Measurements from ENCODE around the gene CACNG7.
"Not testable (repeated sequence)": the region's sequence is repeated elsewhere in the genome, so short reads cannot be mapped to it uniquely, and the experiment has no call there.

Gene CACNG7, protein sequence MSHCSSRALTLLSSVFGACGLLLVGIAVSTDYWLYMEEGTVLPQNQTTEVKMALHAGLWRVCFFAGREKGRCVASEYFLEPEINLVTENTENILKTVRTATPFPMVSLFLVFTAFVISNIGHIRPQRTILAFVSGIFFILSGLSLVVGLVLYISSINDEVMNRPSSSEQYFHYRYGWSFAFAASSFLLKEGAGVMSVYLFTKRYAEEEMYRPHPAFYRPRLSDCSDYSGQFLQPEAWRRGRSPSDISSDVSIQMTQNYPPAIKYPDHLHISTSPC

DNA sequence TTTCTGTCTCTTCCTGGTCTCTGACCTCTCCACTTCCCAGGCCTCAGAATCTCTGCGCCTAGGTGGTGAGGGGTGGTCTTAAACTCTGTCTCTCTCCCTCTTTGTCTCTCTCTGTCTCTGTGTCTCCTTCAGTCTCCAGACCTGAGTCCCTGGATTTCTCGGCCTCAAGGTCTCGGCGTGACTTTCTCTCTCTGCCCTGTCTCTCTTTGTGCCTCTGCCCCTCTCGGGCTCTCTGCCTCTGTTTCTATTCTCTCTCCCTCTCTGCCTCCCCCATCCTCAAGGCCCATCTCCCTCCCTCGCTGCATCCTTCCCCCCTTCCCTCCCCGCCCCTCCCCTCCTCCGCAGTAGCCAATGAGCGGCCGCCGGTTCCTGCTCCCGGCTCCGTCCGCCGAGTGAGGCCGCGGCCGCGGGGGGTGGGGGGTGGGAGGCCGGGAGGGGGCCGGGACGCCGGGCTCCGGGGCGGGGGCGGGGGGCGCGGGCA is at the start of gene CACNG7:
Gene CACNG7, plus strand, starts transcription at position 344 of the 481 bp plus-strand sequence. CDS start 3,554 bp downstream, outside the sequence.
- no peak for DNase-seq (ENCODE audit: low read depth)

DNA sequence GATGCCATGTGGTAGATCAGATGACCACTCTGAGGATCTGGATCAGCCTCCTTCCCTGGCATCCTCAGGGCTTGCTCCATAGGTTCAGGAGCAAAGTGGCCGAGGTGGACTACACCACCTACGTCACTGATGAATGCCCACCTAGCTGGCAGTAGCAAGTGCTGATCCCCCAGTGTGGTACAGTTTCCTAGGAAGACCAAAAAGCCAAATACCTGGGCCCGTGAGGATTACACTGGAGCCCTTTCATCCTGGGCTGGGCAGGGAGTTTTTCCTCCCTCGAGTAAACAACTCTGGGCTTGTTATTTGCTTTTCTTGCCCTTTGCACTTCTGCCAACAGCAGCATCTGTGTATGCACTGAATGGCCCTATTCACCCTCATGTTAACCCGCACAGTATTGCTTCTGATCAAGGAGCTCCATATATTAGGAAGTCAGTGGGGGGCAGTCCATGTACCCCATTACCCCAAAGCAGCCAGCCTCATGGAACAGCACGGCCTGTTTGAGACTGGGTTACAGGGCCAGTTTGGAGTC is 44.7 kb upstream of the CACNG7 start:
- no peak for DNase-seq (ENCODE audit: low read depth)

DNA sequence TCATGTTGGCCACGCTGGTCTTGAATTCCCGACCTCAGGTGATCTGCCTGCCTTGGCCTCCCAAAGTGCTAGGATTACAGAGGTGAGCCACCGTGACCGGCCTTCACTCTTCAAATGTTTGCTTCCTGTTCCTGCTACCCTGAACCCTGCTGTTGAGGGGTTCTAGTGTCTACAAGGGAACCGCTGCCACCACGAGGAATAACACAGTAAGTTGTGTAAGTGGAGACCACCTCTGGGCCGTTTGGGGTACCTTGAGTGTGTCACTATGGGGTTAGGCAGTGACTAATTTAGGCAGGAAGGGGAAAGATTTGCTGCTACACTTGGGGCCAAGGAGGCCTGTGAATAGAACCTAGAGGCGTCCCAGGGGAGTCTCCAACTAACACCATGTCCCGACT is 43.6 kb upstream of the CACNG7 start:
- no peak for DNase-seq (ENCODE audit: low read depth)

DNA sequence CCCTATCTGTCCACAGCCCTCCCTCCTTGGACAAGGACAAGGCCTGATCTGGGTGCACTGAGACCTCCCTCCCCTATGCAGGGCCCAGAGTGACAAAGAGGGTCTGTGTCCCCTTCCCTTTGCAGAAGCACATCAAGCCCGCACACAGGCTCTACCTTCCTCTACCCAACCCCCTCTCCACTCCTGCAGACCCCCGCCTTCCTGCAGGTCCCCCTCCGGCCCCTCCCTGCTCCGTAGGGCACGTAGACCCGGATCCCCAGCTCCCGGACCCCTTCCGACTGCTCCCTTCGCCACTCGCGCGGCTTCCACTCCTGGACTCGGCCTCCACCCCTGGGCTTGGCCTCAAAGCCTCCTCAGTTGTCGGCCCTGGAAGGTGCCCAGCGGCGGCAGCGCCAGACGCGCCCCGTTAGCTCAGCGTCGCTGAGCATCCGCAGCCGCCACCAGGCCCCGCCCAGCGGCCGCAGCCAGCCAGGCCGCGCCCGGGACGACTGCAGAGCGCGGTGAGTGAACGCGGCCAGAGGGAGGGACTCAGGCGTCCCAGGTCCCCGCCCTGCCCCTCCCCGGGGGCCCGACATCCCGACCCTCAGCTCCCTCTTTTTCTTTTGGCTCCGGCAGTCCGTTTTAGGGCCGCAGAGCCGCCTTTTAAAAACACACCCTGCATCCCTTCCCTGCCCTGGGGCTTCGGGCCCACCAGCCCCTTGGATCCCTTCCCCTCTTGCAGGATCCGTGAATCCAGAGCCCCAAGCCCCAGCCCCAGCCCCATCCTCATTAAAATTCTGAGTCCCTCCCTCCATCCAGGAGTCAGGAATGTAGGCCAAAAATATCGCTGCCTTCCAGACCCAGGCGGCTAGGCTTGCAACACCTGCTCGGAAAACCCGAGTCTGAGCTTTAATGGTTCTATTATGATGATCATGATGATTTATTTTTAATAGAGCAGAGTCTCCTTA is 42.9 kb upstream of the CACNG7 start:
- DNase-seq (ENCODE audit: low read depth), result no peak

DNA sequence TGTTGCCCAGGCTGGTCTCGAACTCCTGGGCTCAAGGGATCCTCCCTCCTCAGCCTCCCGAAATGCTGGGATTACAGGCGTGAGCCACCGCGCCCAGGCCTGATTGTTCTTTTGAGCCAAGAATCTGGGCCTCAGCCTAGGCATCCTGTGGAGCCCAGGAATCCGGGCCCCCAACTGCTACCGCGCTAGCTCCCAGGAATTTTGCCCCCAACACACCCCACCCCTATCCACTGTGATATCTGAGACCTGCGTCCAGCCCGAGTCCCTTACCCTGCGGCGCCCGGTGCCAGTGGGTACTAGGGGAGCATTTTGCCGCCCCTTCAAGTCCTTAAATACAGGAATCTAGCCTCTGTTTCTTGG is 42.2 kb upstream of the CACNG7 start:
- no peak for DNase-seq (ENCODE audit: low read depth)

DNA sequence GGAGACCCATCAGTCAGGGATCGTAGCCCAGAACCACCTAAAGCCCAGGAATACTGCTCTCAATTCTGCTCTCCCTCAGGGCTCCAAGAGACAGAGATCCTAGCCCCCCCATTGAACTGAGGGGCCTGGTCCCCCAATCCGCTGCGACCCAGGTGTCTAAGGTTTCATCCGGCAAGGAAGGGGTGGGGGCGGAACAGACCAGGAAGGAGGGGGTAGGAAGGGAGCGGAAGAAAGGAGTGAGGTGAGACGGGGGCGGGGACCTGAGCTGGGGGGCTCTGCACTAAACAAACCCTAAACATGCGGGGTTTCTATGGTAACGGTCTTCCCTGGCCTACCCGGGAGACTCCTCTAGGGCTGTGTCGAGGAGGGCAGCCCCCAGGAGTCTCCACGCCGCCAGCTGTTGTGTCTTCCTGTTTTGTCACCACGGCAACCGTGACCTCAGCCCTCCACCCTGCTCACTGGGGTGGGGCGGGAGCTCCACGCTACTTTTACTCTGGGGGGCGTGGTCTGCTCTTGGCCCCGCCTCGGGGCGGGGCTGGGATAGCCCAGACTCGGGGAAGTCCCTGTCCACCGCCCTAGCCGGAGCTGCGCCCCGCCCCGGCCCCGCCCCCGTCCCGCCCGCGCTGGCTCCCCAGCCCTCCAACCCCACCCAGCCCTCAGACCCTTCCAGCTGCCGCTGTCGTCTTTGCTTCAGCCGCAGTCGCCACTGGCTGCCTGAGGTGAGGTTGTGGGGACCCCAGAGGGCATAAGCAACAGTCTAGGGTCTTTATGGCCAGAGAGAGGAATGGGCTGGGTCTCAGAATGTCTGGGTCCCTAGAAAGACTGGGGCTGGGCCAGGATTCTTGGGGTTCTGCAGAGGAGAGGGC is 41.6 kb upstream of the CACNG7 start, which contains the start of gene MYADM:
Gene MYADM, plus strand, starts transcription at position 659 of the 866 bp plus-strand sequence. CDS start 5,647 bp downstream, outside the sequence.
- DNase-seq (ENCODE audit: low read depth), result peak; percentile 95

DNA sequence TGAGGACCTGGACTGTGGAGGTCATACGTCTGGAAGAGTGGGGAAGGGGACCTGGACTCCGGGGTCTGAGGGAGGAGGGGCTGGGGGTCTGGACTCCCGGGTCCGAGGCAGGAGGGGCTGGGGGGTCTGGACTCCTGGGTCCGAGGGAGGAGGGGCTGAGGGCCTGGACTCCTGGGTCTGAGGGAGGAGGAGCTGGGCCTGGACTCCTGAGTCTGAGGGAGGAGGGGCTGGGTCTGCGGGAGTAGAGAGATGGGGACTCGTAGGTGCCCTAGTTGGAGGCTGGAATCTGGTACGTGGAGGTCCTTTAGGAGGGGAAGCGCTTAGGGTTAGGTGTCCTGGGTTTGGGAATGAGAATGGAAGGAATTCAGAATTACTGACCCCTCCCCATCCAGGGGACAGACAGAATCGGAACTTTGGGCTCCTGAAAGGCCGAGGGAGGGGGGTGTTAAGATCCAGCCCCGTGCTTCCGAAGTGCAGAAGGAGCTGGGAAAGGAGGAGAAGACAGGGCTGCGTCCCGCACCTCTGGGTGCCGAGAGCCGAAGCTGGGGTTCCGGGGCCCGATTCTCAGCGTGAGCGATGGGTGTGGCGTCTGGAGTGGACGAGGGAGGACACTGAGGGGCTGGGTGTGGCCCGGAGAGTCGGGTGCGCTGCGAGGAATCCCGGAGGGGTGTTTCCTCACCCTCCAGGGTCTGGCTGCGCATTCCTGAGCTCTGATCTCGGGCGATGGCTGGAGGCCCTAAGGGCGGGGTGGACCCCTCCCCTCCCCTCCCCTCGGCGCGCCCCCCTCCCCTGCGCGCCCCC is 40.8 kb upstream of the CACNG7 start:
- no peak for DNase-seq (ENCODE audit: low read depth)

DNA sequence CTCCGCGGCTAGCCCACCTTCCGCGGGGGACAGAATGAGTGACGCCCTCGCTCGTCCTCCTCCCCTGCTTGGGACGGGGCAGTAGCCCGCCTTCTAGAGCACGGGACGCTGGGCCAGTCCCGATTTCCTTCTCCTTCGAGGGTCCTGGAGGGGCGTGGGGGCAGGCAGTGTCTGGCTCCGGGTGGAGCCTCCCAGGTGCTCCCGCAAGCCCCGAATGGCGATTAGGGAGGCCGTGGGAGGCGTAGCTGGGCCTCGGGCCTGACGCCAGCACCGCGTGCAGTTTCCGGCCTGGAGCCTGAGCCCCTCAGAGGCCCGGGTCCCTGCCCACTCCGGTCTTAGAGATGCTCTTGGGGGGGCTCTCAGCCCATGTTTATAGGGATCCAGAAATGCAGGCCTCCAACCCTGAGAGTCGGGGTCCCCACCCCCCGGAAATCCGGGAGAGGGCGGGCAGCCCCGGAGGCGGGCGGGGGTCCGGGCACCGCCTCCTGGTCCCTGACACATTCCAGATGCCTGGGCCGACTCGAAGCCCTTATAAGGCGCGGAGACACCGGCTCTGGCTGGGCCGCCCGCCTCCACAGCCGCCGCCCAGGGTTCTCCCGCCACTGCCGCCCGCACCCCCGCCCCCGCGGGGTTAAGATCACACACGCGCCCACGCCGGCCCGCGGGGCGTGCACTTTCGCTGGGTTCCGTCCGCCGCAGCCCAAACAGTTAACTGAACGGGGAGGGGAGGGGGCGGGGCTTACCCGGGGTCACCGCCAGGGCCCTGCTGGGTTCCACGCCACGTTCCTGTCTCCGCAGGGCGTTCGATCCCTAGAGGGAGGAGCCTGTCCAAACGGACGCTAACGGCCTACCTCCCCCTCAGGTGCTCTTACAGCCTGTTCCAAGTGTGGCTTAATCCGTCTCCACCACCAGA is 39.9 kb upstream of the CACNG7 start:
- DNase-seq (ENCODE audit: low read depth), result no peak

DNA sequence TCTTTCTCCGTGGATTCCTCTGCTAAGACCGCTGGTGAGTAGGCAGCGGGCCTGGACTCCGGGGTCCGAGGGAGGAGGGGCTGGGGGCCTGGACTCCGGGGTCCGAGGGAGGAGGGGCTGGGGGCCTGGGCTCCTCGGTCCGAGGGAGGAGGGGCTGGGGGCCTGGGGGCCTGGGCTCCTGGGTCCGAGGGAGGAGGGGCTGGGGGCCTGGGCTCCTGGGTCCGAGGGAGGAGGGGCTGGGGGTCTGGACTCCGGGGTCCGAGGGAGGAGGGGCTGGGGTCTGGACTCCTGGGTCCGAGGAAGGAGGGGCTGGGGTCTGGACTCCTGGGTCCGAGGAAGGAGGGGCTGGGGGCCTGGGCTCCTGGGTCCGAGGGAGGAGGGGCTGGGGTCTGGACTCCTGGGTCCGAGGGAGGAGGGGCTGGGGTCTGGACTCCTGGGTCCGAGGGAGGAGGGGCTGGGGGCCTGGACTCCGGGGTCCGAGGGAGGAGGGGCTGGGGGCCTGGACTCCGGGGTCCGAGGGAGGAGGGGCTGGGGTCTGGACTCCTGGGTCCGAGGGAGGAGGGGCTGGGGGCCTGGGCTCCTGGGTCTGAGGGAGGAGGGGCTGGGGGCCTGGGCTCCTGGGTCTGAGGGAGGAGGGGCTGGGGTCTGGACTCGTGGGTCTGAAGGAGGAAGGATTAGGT is 39.1 kb upstream of the CACNG7 start:
- DNase-seq (ENCODE audit: low read depth), result not testable (repeated sequence)

DNA sequence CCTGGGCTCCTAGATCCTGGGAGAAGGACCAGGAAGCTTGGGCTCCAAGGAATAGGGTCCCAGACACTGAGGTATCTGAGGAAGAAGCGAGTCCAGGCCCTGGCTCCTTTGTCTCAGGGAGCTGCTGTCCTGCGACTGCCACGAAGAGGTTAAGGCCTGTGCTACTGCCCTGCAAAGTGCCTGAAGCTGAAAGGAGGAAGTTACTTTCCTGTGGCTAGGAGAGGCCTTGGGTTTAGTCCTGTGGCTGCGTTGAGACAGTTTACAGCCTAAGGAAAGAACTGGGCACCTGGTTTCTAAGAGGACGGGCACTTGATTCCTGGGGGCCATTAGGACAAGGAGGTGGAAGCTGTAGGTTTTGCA is 38.6 kb upstream of the CACNG7 start:
- DNase-seq (ENCODE audit: low read depth), result no peak

DNA sequence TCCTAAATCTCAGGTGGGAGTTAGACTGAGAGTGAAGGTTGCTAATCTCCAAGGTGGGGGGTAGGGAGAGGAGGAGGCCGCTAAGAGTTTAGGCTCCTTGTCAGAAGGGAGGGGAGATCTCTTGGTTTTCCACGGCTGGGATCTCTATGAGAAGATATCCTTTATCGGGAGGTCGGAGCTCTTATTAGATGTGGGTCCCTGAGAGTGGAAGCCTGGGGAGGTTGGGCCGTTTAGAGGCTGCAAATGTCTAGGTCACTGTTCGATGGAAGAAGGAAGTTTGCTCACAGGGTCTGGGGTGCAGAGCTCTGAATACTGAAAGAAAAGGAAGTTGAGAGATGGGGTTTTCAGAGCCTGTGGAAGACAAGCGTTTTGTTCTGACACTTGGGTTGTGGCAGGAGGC is 37.6 kb upstream of the CACNG7 start:
- DNase-seq (ENCODE audit: low read depth), result no peak

DNA sequence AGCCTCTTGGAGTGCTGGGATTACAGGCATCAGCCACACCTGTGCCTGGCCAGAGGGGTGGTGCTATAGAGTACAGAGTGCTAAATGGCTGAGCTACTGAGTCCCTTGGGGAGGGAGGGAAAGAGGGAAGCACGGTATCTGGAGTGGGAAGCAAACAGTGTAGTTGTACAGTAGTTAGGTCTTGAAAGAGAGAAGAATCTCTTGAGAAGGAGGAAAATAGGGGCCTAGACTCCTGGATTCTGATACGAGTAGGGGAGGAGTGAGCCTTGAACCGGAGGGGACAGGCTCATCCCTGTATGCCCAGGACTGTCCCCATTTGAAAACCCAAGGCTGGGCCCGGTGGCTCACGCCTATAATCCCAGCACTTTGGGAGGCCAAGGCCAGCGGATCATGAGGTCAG is 36.3 kb upstream of the CACNG7 start:
- DNase-seq (ENCODE audit: low read depth), result no peak

DNA sequence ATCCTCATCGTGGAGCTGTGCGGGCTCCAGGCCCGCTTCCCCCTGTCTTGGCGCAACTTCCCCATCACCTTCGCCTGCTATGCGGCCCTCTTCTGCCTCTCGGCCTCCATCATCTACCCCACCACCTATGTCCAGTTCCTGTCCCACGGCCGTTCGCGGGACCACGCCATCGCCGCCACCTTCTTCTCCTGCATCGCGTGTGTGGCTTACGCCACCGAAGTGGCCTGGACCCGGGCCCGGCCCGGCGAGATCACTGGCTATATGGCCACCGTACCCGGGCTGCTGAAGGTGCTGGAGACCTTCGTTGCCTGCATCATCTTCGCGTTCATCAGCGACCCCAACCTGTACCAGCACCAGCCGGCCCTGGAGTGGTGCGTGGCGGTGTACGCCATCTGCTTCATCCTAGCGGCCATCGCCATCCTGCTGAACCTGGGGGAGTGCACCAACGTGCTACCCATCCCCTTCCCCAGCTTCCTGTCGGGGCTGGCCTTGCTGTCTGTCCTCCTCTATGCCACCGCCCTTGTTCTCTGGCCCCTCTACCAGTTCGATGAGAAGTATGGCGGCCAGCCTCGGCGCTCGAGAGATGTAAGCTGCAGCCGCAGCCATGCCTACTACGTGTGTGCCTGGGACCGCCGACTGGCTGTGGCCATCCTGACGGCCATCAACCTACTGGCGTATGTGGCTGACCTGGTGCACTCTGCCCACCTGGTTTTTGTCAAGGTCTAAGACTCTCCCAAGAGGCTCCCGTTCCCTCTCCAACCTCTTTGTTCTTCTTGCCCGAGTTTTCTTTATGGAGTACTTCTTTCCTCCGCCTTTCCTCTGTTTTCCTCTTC is 35.1 kb upstream of the CACNG7 start:
- no peak for DNase-seq (ENCODE audit: low read depth)

DNA sequence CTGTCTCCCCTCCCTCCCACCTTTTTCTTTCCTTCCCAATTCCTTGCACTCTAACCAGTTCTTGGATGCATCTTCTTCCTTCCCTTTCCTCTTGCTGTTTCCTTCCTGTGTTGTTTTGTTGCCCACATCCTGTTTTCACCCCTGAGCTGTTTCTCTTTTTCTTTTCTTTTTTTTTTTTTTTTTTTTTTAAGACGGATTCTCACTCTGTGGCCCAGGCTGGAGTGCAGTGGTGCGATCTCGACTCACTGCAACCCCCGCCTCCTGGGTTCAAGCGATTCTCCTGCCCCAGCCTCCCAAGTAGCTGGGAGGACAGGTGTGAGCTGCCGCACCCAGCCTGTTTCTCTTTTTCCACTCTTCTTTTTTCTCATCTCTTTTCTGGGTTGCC is 34.5 kb upstream of the CACNG7 start:
- no peak for DNase-seq (ENCODE audit: low read depth)

DNA sequence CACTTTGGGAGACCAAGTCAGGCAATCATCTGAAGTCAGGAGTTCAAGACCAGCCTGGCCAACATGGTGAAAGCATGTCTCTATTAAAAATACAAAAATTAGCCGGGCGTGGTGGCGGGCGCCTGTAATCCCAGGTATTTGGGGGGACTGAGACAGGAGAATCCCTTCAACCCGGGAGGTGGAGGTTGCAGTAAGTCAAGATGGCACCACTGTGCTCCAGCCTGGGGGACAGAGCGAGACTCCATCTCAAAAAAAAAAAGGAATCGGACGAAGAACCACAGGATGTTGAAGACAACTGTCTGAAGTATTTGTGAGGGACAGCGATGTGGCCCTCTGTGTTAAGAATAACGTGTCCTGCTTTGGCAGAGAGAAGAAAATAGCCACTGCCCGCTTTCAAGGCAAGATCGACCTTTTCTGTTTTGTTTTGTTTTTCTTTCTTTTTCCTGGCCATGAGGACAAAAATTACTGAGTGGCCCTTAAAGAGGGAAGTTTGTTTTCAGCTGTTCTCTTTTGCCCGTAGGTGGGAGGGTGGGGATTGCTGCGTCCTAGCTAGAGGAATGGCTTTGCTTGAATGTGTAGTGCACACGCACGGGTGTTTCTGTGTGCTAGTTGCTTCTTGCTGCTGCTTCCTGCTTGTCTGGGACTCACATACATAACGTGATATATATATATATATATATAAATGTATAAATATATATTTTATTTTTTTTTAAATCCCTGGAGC is 33.3 kb upstream of the CACNG7 start:
- no peak for DNase-seq (ENCODE audit: low read depth)

DNA sequence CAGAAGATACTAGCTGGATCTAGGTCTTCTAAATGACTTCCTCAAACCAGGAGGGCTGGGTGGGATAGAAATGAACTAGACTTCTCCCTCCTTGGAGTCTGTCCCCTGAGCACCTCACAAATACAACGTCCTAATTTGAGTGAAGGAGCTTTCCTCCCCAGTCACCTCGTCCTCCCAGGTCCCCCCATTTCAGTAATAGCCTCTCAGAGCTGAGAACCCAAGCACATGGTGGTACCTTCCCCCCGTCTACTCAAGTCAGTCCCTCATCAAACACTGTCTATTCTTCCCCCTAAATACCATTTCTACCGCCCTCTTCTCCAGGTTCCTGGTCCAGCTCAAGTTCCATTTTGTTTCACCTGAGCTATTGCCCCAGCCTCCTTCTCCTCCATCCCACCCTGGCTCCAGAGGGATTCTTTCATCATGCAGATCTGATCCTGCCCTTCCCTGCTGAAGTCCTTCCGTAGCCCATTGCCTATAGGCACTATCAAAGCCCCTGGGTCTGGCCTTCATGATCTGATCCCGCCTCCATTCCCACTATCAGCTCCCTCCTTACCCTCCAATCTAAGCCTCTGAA is 32.3 kb upstream of the CACNG7 start:
- no peak for DNase-seq (ENCODE audit: low read depth)

DNA sequence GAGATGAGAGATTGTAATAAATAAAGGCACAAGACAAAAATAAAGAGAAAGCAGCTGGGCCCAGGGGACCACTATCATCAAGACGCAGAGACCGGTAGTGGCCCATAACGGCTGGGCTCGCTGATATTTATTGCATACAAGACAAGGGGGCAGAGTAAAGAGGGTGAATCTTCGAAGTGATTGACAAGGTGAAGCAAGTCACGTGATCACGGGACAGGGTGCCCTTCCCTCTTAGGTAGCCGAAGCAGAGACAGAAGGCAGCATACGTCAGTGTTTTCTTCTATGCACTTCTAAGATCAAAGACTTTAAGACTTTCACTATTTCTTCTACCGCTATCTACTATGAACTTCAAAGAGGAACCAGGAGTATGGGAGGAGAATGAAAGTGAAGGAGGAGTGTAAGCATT is 31.7 kb upstream of the CACNG7 start:
- no peak for DNase-seq (ENCODE audit: low read depth)

DNA sequence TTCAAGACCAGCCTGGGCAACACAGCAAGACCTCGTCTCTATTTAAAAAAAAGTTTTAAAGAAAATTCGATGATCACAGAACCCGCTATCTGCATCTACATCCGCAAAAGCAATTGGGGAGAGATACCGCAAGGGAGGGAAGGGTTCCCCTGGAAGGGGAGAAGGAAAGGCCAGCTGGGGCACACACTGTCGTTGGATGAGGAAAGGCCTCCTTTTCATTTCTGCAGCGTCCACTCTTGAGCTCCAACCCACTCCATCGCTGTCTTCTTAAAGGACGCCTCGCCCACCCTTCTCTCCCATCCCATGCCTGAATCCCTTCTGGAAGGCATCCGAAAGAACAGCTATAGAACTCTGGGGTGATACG is 30.3 kb upstream of the CACNG7 start:
- no peak for DNase-seq (ENCODE audit: low read depth)
